ENCODE measurements around the gene MCTP1. TPM values are rescaled to one million over a fixed set of nuclear protein-coding genes. Genes with fewer than 3 reads are reported as not detected.
"Not testable (repeated sequence)": the region's sequence is repeated elsewhere in the genome, so short reads cannot be mapped to it uniquely, and the experiment has no call there.

The MCTP1 gene
- polyA plus RNA-seq, 2 donors, result 0.91 to 0.92 TPM

DNA sequence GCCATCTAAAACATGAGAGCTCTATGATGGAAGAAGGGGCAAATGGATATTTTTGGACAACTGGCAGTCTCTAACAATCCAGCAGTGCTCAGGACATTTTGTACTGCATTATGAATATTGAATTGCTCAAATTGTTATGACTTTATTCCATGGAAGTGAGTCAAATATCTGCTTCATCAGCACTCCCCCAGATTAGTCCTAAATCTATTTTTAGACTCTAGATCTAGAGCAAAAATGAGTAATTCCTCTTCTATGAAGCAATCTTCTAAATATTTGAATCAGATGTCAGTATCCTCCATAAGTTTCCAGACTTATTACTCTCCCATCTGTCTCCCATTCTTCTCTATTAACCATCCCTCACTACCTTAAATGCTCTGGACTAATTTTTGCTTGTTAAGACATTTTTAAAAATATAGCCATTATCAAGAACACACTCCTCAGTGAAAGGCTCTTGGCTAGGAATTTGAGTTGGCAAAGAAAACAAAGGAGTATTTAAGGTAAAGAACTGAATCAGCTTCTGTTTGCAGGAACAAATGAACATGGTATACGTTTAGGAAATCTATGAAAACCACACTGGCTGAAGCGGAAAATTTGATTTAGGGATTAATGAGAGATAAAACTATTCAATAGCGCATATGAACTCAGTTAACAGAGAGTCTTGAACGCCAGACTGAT lies 300.9 kb downstream of the MCTP1 start:
- no peak overlapping the region for H3K27ac ChIP-seq (ENCODE audit: low read depth in 2 of 2, low read length in 1 of 2)
- no peaks in the 10 kb centered on the region for H3K36me3 ChIP-seq (ENCODE audit: control insufficient read depth in 2 of 2, insufficient read depth in 2 of 2, low read length in 1 of 2)
- H3K4me1 ChIP-seq (ENCODE audit: control insufficient read depth in 2 of 2, insufficient read depth in 2 of 2, low read length in 1 of 2), result no peaks in the 10 kb centered on the region
- no peaks in the 10 kb centered on the region for H3K9me3 ChIP-seq (ENCODE audit: control insufficient read depth in 2 of 2, insufficient read depth in 1 of 2, low read depth in 1 of 2, low read length in 1 of 2)
- no peak overlapping the region for H3K4me3 ChIP-seq (ENCODE audit: low read depth in 1 of 2, low read length in 2 of 2)
- WGBS, 2 donors, result 51 to 54% methylated on average over 4 of the region's 4 CpGs
- H3K27me3 ChIP-seq (ENCODE audit: control insufficient read depth in 1 of 2, insufficient read depth in 2 of 2, low read length in 2 of 2), result no peaks in the 10 kb centered on the region

DNA sequence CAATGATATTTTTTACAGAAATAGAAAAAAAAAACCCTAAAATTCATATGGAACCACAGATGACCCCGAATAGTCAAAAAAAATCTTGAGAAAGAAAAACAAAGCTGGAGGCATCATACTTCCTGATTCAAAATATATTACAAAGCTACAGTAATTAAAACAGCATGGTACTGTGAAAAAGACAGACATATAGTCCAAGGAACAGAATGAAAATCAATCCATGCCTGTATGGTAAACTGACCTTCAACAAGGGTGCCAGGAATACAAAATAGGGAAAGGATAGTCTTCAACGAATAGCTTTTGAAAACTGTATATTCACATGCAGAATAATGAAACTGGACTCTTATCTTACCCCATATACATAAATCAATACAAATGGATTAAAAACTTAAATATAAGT lies 307.5 kb downstream of the MCTP1 start:
- 55 to 62% methylated on average over 2 of the region's 2 CpGs for WGBS, 2 donors
- Histone ChIP-seq H3K27me3 (ENCODE audit: control insufficient read depth in 1 of 2, insufficient read depth in 2 of 2, low read length in 2 of 2) (peaks cover 0 to 2% of the 10 kb centered on the region in 2 donors), H3K36me3 (ENCODE audit: control insufficient read depth in 2 of 2, insufficient read depth in 2 of 2, low read length in 1 of 2) (no peaks in the 10 kb centered on the region), H3K9me3 (ENCODE audit: control insufficient read depth in 2 of 2, insufficient read depth in 1 of 2, low read depth in 1 of 2, low read length in 1 of 2) (peaks cover 0 to 4% of the 10 kb centered on the region in 2 donors), H3K4me3 (ENCODE audit: low read depth in 1 of 2, low read length in 2 of 2) (no peak overlapping the region), H3K27ac (ENCODE audit: low read depth in 2 of 2, low read length in 1 of 2) (no peak overlapping the region), H3K4me1 (ENCODE audit: control insufficient read depth in 2 of 2, insufficient read depth in 2 of 2, low read length in 1 of 2) (no peaks in the 10 kb centered on the region)

DNA sequence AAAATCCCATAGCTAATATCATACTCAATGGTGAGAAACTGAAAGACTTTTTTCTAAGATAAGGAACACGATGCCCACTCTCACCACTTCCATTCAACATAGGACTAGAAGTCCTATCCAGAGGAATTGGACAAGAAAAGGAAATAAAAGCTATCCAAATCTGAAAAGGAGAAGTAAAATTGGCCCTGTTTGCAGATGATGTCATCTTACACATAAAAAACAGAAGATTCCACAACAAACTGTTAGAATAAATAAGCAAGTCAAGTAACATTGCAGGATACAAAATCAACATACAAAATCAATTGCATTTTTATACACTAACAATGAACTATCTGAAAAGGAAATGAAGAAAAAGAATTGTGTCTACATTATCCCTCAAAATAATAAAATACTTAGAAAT lies 308.0 kb downstream of the MCTP1 start:
- no peak overlapping the region for H3K4me3 ChIP-seq (ENCODE audit: low read depth in 1 of 2, low read length in 2 of 2)
- peaks cover 0 to 2% of the 10 kb centered on the region in 2 donors for H3K27me3 ChIP-seq (ENCODE audit: control insufficient read depth in 1 of 2, insufficient read depth in 2 of 2, low read length in 2 of 2)
- H3K27ac ChIP-seq (ENCODE audit: low read depth in 2 of 2, low read length in 1 of 2), result no peak overlapping the region
- WGBS, 2 donors, result 89 to 93% methylated on average over 1 of the region's 1 CpG
- no peaks in the 10 kb centered on the region for H3K4me1 ChIP-seq (ENCODE audit: control insufficient read depth in 2 of 2, insufficient read depth in 2 of 2, low read length in 1 of 2)
- no peaks in the 10 kb centered on the region for H3K36me3 ChIP-seq (ENCODE audit: control insufficient read depth in 2 of 2, insufficient read depth in 2 of 2, low read length in 1 of 2)
- H3K9me3 ChIP-seq (ENCODE audit: control insufficient read depth in 2 of 2, insufficient read depth in 1 of 2, low read depth in 1 of 2, low read length in 1 of 2), result peaks cover 0 to 4% of the 10 kb centered on the region in 2 donors

DNA sequence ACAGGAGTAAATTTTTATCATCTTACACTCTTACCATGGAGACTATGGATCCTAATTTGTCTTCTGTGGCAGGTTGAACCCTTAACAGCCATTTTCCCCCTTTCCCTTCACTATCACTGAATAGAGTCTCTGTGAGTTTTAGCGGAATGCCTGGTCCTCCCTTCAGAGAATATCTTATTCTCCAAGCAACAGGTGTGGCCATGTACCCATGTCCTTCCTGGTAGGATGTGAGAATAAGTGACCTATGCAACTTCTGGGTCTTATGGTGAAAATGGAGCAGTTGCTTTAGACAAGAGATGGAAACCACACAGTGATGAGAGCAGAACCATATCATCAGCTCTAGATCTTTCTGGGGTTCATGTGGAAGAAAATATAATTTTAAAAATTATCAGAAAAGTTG lies 312.6 kb downstream of the MCTP1 start:
- Histone ChIP-seq H3K9me3 (ENCODE audit: control insufficient read depth in 2 of 2, insufficient read depth in 1 of 2, low read depth in 1 of 2, low read length in 1 of 2) (peaks cover 0 to 4% of the 10 kb centered on the region in 2 donors), H3K4me1 (ENCODE audit: control insufficient read depth in 2 of 2, insufficient read depth in 2 of 2, low read length in 1 of 2) (no peaks in the 10 kb centered on the region), H3K27ac (ENCODE audit: low read depth in 2 of 2, low read length in 1 of 2) (no peak overlapping the region), H3K27me3 (ENCODE audit: control insufficient read depth in 1 of 2, insufficient read depth in 2 of 2, low read length in 2 of 2) (peaks cover 0 to 2% of the 10 kb centered on the region in 2 donors), H3K36me3 (ENCODE audit: control insufficient read depth in 2 of 2, insufficient read depth in 2 of 2, low read length in 1 of 2) (no peaks in the 10 kb centered on the region), H3K4me3 (ENCODE audit: low read depth in 1 of 2, low read length in 2 of 2) (no peak overlapping the region)
- 86 to 94% methylated on average over 1 of the region's 1 CpG for WGBS, 2 donors

DNA sequence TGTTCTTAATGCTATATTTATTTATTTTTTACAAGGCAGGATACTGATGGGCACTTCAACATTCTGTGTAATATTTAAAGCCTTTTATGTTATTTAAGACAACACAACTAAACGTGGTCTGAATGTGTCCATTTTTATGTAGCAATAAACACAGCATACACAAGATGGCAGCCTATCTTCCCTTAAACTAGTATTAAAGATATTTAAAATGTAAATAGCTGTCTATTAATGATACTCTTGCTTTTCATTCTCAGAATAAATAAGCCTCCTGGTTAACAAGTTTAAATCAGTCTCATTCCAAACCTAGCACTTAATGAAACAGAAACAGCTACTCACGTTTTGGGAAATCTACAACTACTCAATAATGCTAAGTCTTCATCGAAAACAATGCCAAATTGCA lies 315.7 kb downstream of the MCTP1 start:
- Histone ChIP-seq H3K9me3 (ENCODE audit: control insufficient read depth in 2 of 2, insufficient read depth in 1 of 2, low read depth in 1 of 2, low read length in 1 of 2) (no peaks in the 10 kb centered on the region), H3K27ac (ENCODE audit: low read depth in 2 of 2, low read length in 1 of 2) (no peak overlapping the region), H3K4me1 (ENCODE audit: control insufficient read depth in 2 of 2, insufficient read depth in 2 of 2, low read length in 1 of 2) (no peaks in the 10 kb centered on the region), H3K27me3 (ENCODE audit: control insufficient read depth in 1 of 2, insufficient read depth in 2 of 2, low read length in 2 of 2) (peaks cover 0 to 2% of the 10 kb centered on the region in 2 donors), H3K36me3 (ENCODE audit: control insufficient read depth in 2 of 2, insufficient read depth in 2 of 2, low read length in 1 of 2) (no peaks in the 10 kb centered on the region), H3K4me3 (ENCODE audit: low read depth in 1 of 2, low read length in 2 of 2) (no peak overlapping the region)
- 42 to 52% methylated on average over 3 of the region's 3 CpGs for WGBS, 2 donors

DNA sequence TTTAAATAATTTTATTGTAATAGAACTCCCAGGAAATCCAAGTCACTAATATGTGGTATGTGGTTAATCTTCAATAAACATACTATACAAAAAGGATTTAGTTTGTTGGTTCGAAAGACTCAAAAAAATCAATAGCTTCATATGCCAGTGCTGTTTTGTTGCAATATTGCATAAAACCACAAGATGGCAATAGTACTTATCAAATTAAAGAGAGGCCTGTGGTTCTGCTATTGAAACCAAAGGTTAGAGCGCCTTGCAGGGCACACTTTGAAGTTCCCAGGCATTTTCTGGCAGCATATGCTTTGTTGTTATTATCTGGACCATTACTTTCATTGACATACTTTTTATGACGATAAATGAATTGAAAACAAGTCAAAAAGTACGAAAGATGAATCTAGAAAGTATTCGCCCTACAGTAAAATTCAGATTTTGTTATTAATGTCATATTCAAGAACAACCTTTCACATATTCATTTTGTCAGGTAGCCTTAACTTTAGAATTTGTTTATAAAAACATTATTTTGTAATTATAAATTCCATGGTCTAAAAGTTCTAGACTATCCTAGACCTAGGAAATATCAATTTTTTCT lies 316.3 kb downstream of the MCTP1 start:
- H3K27me3 ChIP-seq (ENCODE audit: control insufficient read depth in 1 of 2, insufficient read depth in 2 of 2, low read length in 2 of 2), result peaks cover 0 to under 1% of the 10 kb centered on the region in 2 donors
- no peaks in the 10 kb centered on the region for H3K4me1 ChIP-seq (ENCODE audit: control insufficient read depth in 2 of 2, insufficient read depth in 2 of 2, low read length in 1 of 2)
- H3K36me3 ChIP-seq (ENCODE audit: control insufficient read depth in 2 of 2, insufficient read depth in 2 of 2, low read length in 1 of 2), result no peaks in the 10 kb centered on the region
- no peak overlapping the region for H3K4me3 ChIP-seq (ENCODE audit: low read depth in 1 of 2, low read length in 2 of 2)
- no peak overlapping the region for H3K27ac ChIP-seq (ENCODE audit: low read depth in 2 of 2, low read length in 1 of 2)
- 36 to 38% methylated on average over 5 of the region's 5 CpGs for WGBS, 2 donors
- no peaks in the 10 kb centered on the region for H3K9me3 ChIP-seq (ENCODE audit: control insufficient read depth in 2 of 2, insufficient read depth in 1 of 2, low read depth in 1 of 2, low read length in 1 of 2)

DNA sequence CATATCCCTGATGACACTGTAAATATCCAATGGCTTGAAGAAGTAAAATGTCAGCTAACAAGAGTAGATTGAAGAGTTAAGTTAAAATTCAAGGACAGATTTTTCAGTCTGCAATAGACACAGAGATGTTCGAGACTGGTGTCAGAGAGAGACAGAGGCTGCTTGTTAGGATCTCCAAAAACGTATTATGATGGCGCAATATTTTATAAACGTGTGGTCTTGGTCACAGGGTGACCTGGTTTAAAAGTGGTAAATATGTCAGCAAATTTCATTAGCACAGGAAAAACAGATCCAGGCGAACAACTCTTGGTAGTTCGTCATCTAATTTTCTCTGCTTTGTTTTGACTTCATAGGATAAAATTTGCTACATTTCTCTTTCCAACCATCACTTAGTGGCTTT lies 317.4 kb downstream of the MCTP1 start:
- H3K4me3 ChIP-seq (ENCODE audit: low read depth in 1 of 2, low read length in 2 of 2), result no peak overlapping the region
- H3K4me1 ChIP-seq (ENCODE audit: control insufficient read depth in 2 of 2, insufficient read depth in 2 of 2, low read length in 1 of 2), result no peaks in the 10 kb centered on the region
- 81 to 85% methylated on average over 6 of the region's 6 CpGs for WGBS, 2 donors
- H3K27me3 ChIP-seq (ENCODE audit: control insufficient read depth in 1 of 2, insufficient read depth in 2 of 2, low read length in 2 of 2), result no peaks in the 10 kb centered on the region
- H3K36me3 ChIP-seq (ENCODE audit: control insufficient read depth in 2 of 2, insufficient read depth in 2 of 2, low read length in 1 of 2), result no peaks in the 10 kb centered on the region
- no peaks in the 10 kb centered on the region for H3K9me3 ChIP-seq (ENCODE audit: control insufficient read depth in 2 of 2, insufficient read depth in 1 of 2, low read depth in 1 of 2, low read length in 1 of 2)
- H3K27ac ChIP-seq (ENCODE audit: low read depth in 2 of 2, low read length in 1 of 2), result no peak overlapping the region

DNA sequence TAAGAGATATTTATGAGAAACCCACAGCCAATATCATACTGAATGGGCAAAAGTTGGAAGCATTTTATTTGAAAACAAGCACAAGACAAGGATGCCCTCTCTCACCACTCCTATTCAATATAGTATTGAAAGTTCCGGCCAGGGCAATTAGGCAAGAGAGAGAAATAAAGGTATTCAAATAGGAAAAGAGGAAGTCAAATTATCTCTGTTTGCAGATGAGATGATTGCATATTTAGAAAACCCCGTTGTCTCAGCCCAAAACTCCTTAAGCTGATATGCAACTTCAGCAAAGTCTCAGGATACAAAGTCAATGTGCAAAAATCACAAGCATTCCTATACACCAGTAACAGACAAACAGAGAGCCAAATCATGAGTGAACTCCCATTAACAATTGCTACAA lies 325.6 kb downstream of the MCTP1 start:
- H3K4me1 ChIP-seq (ENCODE audit: control insufficient read depth in 2 of 2, insufficient read depth in 2 of 2, low read length in 1 of 2); H3K27me3 ChIP-seq (ENCODE audit: control insufficient read depth in 1 of 2, insufficient read depth in 2 of 2, low read length in 2 of 2); H3K9me3 ChIP-seq (ENCODE audit: control insufficient read depth in 2 of 2, insufficient read depth in 1 of 2, low read depth in 1 of 2, low read length in 1 of 2); H3K36me3 ChIP-seq (ENCODE audit: control insufficient read depth in 2 of 2, insufficient read depth in 2 of 2, low read length in 1 of 2); H3K4me3 ChIP-seq (ENCODE audit: low read depth in 1 of 2, low read length in 2 of 2); H3K27ac ChIP-seq (ENCODE audit: low read depth in 2 of 2, low read length in 1 of 2): not testable (repeated sequence)
- WGBS, 2 donors, result 83 to 85% methylated on average over 2 of the region's 2 CpGs

DNA sequence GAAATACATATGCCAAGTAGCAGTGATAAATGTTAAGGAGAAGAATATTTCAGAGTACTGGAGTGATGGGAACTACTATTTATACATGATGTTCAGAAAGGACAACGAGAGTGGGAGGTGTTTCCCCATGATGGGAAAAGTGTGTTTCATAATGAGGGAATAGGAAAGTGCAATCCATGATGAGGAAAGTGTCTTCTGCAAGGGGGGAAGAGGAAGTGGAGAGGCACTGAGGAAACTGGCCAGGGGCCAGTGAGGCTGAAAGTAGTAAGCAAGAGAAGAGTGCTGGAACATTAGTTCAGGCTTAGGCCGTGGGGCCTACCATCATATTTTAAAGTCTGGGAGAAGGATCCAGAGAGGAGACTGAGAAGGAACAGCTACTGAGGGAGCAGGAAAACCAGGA lies 339.2 kb downstream of the MCTP1 start:
- no peaks in the 10 kb centered on the region for H3K9me3 ChIP-seq (ENCODE audit: control insufficient read depth in 2 of 2, insufficient read depth in 1 of 2, low read depth in 1 of 2, low read length in 1 of 2)
- H3K4me1 ChIP-seq (ENCODE audit: control insufficient read depth in 2 of 2, insufficient read depth in 2 of 2, low read length in 1 of 2), result no peaks in the 10 kb centered on the region
- no peak overlapping the region for H3K4me3 ChIP-seq (ENCODE audit: low read depth in 1 of 2, low read length in 2 of 2)
- no peaks in the 10 kb centered on the region for H3K36me3 ChIP-seq (ENCODE audit: control insufficient read depth in 2 of 2, insufficient read depth in 2 of 2, low read length in 1 of 2)
- no peaks in the 10 kb centered on the region for H3K27me3 ChIP-seq (ENCODE audit: control insufficient read depth in 1 of 2, insufficient read depth in 2 of 2, low read length in 2 of 2)
- WGBS, 2 donors, result 53 to 68% methylated on average over 2 of the region's 2 CpGs
- H3K27ac ChIP-seq (ENCODE audit: low read depth in 2 of 2, low read length in 1 of 2), result no peak overlapping the region

DNA sequence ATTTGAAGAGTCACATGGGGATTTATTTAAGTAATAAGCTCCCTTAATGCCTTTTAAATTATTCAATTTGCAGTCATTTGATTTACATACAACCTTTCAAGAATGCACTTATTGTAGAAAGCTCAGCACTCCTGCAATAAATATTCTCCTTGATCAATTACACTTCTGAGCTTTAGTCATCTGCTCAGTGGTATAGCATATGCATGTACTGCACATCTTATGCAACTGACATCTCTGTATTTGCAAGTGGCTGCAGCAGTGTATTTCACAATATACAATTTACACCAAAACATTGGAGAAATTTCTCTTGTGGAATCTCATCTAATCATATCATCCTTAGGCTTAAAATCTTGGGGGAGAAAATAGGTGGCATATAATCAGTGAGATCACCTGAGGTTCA lies 340.7 kb downstream of the MCTP1 start:
- H3K4me3 ChIP-seq (ENCODE audit: low read depth in 1 of 2, low read length in 2 of 2), result no peak overlapping the region
- H3K27ac ChIP-seq (ENCODE audit: low read depth in 2 of 2, low read length in 1 of 2), result no peak overlapping the region
- H3K27me3 ChIP-seq (ENCODE audit: control insufficient read depth in 1 of 2, insufficient read depth in 2 of 2, low read length in 2 of 2), result no peaks in the 10 kb centered on the region
- no peaks in the 10 kb centered on the region for H3K36me3 ChIP-seq (ENCODE audit: control insufficient read depth in 2 of 2, insufficient read depth in 2 of 2, low read length in 1 of 2)
- H3K9me3 ChIP-seq (ENCODE audit: control insufficient read depth in 2 of 2, insufficient read depth in 1 of 2, low read depth in 1 of 2, low read length in 1 of 2), result no peaks in the 10 kb centered on the region
- H3K4me1 ChIP-seq (ENCODE audit: control insufficient read depth in 2 of 2, insufficient read depth in 2 of 2, low read length in 1 of 2), result no peaks in the 10 kb centered on the region
